HepG2 (cell line): Measurements from ENCODE around the gene TBL2. TPM values are rescaled to one million over a fixed set of nuclear protein-coding genes. Genes with fewer than 3 reads are reported as not detected.

Source experiments
- ARID4A ChIP-seq: sonication (generic); formaldehyde crosslinking; IDR thresholded peaks from 2 replicates; pipeline ENCODE4 v1.5.0; 2020; ENCODE audit warnings: mild to moderate bottlenecking, missing genetic modification reagents, borderline replicate concordance
- CEBPB ChIP-seq: IDR thresholded peaks from 2 replicates; pipeline ENCODE4 v1.6.1; 2011; ENCODE audit warnings: low read depth, low read length, improper control_type of control experiment, borderline replicate concordance
- CREBL2 ChIP-seq: sonication (generic); formaldehyde crosslinking; IDR thresholded peaks from 2 replicates; pipeline ENCODE4 v1.8.1; 2023; ENCODE audit warnings: missing genetic modification reagents, mild to moderate bottlenecking, borderline replicate concordance
- GPN1 ChIP-seq: sonication (generic); formaldehyde crosslinking; IDR thresholded peaks from 2 replicates; pipeline ENCODE4 v1.5.1; 2020; ENCODE audit warnings: missing genetic modification reagents, borderline replicate concordance
- HMGXB3 ChIP-seq: sonication (generic); formaldehyde crosslinking; IDR thresholded peaks from 2 replicates; pipeline ENCODE4 v1.4.0; 2020; ENCODE audit warnings: missing genetic modification reagents, borderline replicate concordance
- PPARG ChIP-seq: conservative IDR thresholded peaks from 2 replicates; pipeline ENCODE4 v1.6.1; 2016; ENCODE audit warnings: missing biosample characterization, missing genetic modification reagents
- PRPF4 ChIP-seq: fragments of 200-400 bp; formaldehyde crosslinking; IDR thresholded peaks from 2 replicates; pipeline ENCODE4 v1.6.1; 2016; ENCODE audit warnings: low read length, low read depth; ENCODE audit not compliant: poor library complexity, severe bottlenecking
- SNAI1 ChIP-seq: sonication (generic); formaldehyde crosslinking; IDR thresholded peaks from 2 replicates; pipeline ENCODE4 v1.5.0; 2020; ENCODE audit warnings: mild to moderate bottlenecking, missing genetic modification reagents, borderline replicate concordance
- SP1 ChIP-seq, 2 experiments: fragments of 450-650 bp in 1 of 2; sonication (generic) in 1 of 2; formaldehyde crosslinking in 1 of 2; IDR thresholded peaks; 2 replicates each; pipeline versions ENCODE4 v1.4.0 to v1.6.1; 2016 to 2020; ENCODE audit warnings: missing genetic modification reagents in 1 of 2
- SRY ChIP-seq: sonication (generic); formaldehyde crosslinking; IDR thresholded peaks from 2 replicates; pipeline ENCODE4 v1.8.0; 2022; ENCODE audit warnings: mild to moderate bottlenecking, missing genetic modification reagents
- XRCC5 ChIP-seq: fragments of 200-400 bp; formaldehyde crosslinking; optimal IDR thresholded peaks from 2 replicates; pipeline ENCODE3; 2017; ENCODE audit warnings: mild to moderate bottlenecking, low read length
- ZNF225 ChIP-seq: sonication (generic); formaldehyde crosslinking; IDR thresholded peaks from 2 replicates; pipeline ENCODE4 v1.4.0; 2020; ENCODE audit warnings: mild to moderate bottlenecking, missing genetic modification reagents
- ZNF513 ChIP-seq: sonication (generic); formaldehyde crosslinking; conservative IDR thresholded peaks from 2 replicates; pipeline ENCODE4 v1.5.0; 2020; ENCODE audit warnings: missing genetic modification reagents
- ZNF549 ChIP-seq: sonication (generic); formaldehyde crosslinking; IDR thresholded peaks from 2 replicates; pipeline ENCODE4 v1.5.0; 2020; ENCODE audit warnings: missing genetic modification reagents
- polyA plus RNA-seq, 8 experiments: library from polyadenylated mRNA; depleted of rRNA in 3 of 8; stranded (reverse) in 7 of 8; unstranded in 1 of 8; fragments of >200 nt; fragmentation: Illumina TruSeq in 4 of 8; extraction: Trizol in 4 of 8; gene quantifications; 2 replicates each; pipeline versions ENCODE4 v1.2.1 to v1.2.3, GENCODE V29; 2011 to 2016; ENCODE audit warnings: low read depth in 4 of 8, missing spikeins in 1 of 8, mixed read lengths in 1 of 8; ENCODE audit not compliant: insufficient read depth in 1 of 8
- total RNA-seq, 5 experiments: library from RNA; depleted of rRNA; stranded (reverse); fragments of >200 nt; fragmentation: Illumina TruSeq; extraction: Trizol; gene quantifications; 2 replicates each; pipeline ENCODE4 v1.2.3, GENCODE V29; 2016; ENCODE audit warnings: low read depth in 1 of 5
- TF ChIP-seq, protein P1 (sequence below): sonication (generic); formaldehyde crosslinking; conservative IDR thresholded peaks from 2 replicates; pipeline ENCODE4 v1.8.0; 2022; ENCODE audit warnings: low read depth, missing genetic modification reagents

Gene TBL2
- total and polyA plus RNA-seq, 2 of the 13 experiments (the other 11 are each of a cell fraction or from before 2014, with no cell fraction given), result 43.4 to 47.2 TPM

DNA sequence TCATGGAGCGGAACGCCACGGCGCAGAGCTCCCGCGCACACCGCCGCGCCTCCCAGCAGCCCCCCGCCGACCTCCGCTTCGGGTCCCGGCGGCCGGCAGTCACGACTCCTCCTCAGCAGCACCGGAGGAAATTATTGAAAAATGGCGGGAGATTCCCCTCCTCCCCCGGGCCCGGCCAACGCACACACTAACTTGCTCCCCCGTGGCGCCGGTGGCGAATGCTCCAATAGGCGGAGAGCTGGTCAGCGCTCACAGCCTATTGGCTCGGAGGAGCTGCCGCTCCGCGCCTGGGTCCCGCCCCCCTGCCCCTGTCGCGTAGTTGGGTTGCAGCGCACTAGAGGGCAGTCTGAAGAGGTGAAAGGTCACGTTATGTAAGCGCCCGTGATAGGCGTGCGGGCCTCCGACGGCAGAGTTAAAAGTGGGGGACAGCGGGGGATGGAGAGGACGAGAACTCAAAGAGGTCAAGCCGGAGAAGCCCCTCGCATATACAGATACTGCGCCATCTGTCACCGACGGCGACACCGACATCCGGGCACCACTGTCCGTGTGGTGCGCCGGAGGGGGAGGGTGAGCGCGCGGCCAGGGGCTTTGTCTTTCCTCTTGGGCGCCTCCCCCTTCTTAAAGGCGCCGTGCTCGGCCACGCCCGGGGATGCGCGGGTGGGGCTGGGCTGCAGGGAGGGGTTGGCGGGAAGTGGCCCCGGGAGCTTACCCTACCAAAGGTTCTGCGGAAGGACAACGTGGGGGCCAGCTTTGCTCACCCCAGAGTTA is 56.1 kb downstream of the TBL2 start, which contains the start of gene BAZ1B (continued):
- TF ChIP-seq ZNF513, result no peak
- TF ChIP-seq CREBL2 (CRISPR knock-in tag), result peak; percentile 42; the same call in 1 of the 2 replicates
- TF ChIP-seq HMGXB3, result peak; percentile 42; the same call in 1 of the 2 replicates
- TF ChIP-seq SP1 (IDR thresholded peaks at IDR 0.05), result no peak
- peak; percentile 65 for TF ChIP-seq SP1 (CRISPR knock-in tag; IDR thresholded peaks at IDR 0.05)
- no peak for TF ChIP-seq PRPF4
- TF ChIP-seq PPARG (CRISPR knock-in tag), result peak; percentile 93
- TF ChIP-seq CEBPB, result no peak
- peak; percentile 32 for TF ChIP-seq XRCC5
- 0 out of 2 replicates have a peak, but pooled peaks have one; percentile 38 for TF ChIP-seq ZNF549 (CRISPR knock-in tag)
- TF ChIP-seq ZNF225 (CRISPR knock-in tag), result no peak
- peak; percentile 89 for TF ChIP-seq ARID4A
- TF ChIP-seq GPN1 (CRISPR knock-in tag), result no peak
- TF ChIP-seq SNAI1 (CRISPR knock-in tag), result no peak; the same call in 1 of the 2 replicates
- TF ChIP-seq, protein P1, sequence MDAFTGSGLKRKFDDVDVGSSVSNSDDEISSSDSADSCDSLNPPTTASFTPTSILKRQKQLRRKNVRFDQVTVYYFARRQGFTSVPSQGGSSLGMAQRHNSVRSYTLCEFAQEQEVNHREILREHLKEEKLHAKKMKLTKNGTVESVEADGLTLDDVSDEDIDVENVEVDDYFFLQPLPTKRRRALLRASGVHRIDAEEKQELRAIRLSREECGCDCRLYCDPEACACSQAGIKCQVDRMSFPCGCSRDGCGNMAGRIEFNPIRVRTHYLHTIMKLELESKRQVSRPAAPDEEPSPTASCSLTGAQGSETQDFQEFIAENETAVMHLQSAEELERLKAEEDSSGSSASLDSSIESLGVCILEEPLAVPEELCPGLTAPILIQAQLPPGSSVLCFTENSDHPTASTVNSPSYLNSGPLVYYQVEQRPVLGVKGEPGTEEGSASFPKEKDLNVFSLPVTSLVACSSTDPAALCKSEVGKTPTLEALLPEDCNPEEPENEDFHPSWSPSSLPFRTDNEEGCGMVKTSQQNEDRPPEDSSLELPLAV (CRISPR knock-in tag), result no peak; the same call in 1 of the 2 replicates
- no peak; the same call in 1 of the 2 replicates for TF ChIP-seq SRY (CRISPR knock-in tag)
